Fibroblast of pulmonary artery (primary cell): Measurements from ENCODE around the gene HMGB2.

Experiments used
- DNase-seq: peaks from one replicate; pipeline ENCODE4 v3.0.0-alpha.2; 2010; ENCODE audit warnings: low read depth
- H3K4me3 ChIP-seq: replicated peaks from 2 replicates; pipeline ENCODE4 v1.5.1; 2011; ENCODE audit warnings: low read depth, mild to moderate bottlenecking, control low read depth, low read length, moderate library complexity
- TF ChIP-seq, protein P1 (sequence below): IDR thresholded peaks from 2 replicates; pipeline ENCODE4 v1.5.1; 2011; ENCODE audit warnings: mild to moderate bottlenecking, control low read depth, low read length, inconsistent platforms; ENCODE audit errors: missing control alignments

The HMGB2 gene

GRCh38 chr4:173371292-173372192 lies 37.4 kb upstream of the HMGB2 start:
- DNase-seq, result peak; percentile 78
- TF ChIP-seq, protein P1, sequence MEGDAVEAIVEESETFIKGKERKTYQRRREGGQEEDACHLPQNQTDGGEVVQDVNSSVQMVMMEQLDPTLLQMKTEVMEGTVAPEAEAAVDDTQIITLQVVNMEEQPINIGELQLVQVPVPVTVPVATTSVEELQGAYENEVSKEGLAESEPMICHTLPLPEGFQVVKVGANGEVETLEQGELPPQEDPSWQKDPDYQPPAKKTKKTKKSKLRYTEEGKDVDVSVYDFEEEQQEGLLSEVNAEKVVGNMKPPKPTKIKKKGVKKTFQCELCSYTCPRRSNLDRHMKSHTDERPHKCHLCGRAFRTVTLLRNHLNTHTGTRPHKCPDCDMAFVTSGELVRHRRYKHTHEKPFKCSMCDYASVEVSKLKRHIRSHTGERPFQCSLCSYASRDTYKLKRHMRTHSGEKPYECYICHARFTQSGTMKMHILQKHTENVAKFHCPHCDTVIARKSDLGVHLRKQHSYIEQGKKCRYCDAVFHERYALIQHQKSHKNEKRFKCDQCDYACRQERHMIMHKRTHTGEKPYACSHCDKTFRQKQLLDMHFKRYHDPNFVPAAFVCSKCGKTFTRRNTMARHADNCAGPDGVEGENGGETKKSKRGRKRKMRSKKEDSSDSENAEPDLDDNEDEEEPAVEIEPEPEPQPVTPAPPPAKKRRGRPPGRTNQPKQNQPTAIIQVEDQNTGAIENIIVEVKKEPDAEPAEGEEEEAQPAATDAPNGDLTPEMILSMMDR, result no peak
- H3K4me3 ChIP-seq, result peak overlapping the region; percentile 75

GRCh38 chr4:173370477-173371291 lies 36.5 kb upstream of the HMGB2 start, which contains the start of gene SAP30:
Gene SAP30 (plus strand): TSS chr4:173370954. CDS start chr4:173371183, 229 bp downstream.
- H3K4me3 ChIP-seq, result peak within 1 kb of the TSS; percentile 75
- TF ChIP-seq, protein P1, result no peak
- peak; percentile 99 for DNase-seq

DNA sequence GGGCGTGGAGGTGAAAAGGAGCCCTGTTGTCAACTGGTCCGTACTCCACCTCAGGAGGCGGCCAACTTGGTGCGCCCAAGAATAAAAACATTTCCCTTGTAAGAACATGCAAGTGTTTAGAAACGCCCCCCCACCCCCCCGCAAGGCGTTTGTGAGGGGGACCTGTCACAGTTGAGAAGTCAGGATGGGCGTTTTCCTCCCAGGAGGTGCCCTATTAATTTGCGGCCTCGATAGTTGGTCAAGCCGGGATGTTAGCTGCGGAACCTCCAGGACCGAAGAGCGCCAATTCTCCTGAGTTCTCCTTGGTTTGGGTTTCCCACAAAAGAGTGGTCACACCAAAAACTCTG lies 35.9 kb upstream of the HMGB2 start:
- DNase-seq, result no peak
- H3K4me3 ChIP-seq, result peak overlapping the region; percentile 75
- TF ChIP-seq, protein P1, result no peak

- peak; percentile 58 for DNase-seq
- H3K4me3 ChIP-seq, result peak overlapping the region; percentile 23
- TF ChIP-seq, protein P1, result no peak
Measured at GRCh38 chr4:173367946-173368345, 33.8 kb upstream of the HMGB2 start.

DNA sequence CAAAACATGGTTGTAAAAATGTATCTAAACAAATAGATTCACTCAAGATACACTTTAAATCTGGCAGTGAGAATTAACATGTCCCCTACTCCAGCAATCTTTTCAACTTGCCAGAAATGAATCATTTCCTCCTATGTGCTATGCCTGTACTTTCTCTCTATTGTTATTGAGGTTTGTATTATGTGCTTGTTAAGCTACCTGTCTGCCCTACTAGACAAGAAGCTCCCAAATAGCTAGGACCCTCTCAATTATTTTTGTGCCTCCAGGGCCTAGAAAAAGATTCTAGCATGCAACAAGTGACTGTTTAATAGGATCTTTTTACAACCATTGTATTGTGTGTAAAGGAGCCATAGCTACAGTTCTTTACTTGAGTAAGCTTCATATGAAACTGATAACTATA lies 33.1 kb upstream of the HMGB2 start:
- peak overlapping the region; percentile 23 for H3K4me3 ChIP-seq

DNA sequence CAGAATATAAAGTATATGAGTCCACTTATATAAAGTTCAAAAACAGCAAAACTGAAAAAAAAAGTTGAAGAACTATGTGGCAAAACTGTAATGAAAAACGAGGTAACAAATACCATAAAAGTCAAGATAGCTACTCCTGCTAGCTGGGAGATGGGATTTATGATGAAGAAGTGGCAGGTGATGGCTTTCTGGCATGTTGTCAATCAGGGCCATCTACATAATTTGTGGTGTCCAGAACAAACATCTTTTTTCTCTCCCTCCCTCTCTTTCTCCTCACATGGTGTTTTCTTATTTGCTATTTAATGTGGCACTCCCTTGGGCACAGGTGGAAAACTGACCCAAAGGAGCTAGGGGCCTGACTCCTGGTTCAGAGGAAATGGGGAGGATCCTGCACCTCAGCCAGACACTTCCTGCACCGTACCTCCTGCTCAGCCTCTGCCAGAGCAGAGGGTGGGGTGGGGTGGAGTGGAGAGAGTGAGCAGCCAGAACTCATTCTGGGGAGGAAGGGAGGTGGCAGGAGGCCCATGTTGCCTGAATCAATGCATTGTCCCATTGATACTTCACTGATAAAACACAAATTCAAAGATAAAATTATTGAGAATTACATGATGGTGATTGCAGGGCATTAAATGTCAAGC lies 31.3 kb upstream of the HMGB2 start:
- DNase-seq, result no peak
- TF ChIP-seq, protein P1, result no peak
- no peak overlapping the region for H3K4me3 ChIP-seq

More for the DNA sequence above, 33.1 kb upstream of the HMGB2 start:
- peak; percentile 59 for DNase-seq
- TF ChIP-seq, protein P1, result no peak
